Stimulated activated naive CD8-positive, alpha-beta T cell treated with anti-CD3 and anti-CD28 coated beads, Interleukin-15, Interleukin-2, amounts not matched to agents 100 ng/mL and 50 ng/mL, for 24 hours (primary cell): ENCODE measurements around the gene PIBF1.
"Not testable (repeated sequence)": the region's sequence is repeated elsewhere in the genome, so short reads cannot be mapped to it uniquely, and the experiment has no call there.

Experiments used
- H3K27ac Mint-ChIP-seq: one replicate; pipeline ENCODE4 v1.8.0; 2021; ENCODE audit warnings: mild to moderate bottlenecking, mixed read lengths
- H3K27me3 Mint-ChIP-seq: one replicate; pipeline ENCODE4 v1.8.0; 2021; ENCODE audit warnings: mixed read lengths
- H3K36me3 Mint-ChIP-seq: one replicate; pipeline ENCODE4 v1.8.0; 2021; ENCODE audit warnings: low read depth, mixed read lengths
- H3K4me1 Mint-ChIP-seq: one replicate; pipeline ENCODE4 v1.8.0; 2021; ENCODE audit warnings: low read depth, mixed read lengths
- H3K4me3 Mint-ChIP-seq: one replicate; pipeline ENCODE4 v1.8.0; 2021; ENCODE audit warnings: mild to moderate bottlenecking, mixed read lengths
- H3K9me3 Mint-ChIP-seq: one replicate; pipeline ENCODE4 v1.8.0; 2021; ENCODE audit warnings: mixed read lengths

Gene PIBF1, protein sequence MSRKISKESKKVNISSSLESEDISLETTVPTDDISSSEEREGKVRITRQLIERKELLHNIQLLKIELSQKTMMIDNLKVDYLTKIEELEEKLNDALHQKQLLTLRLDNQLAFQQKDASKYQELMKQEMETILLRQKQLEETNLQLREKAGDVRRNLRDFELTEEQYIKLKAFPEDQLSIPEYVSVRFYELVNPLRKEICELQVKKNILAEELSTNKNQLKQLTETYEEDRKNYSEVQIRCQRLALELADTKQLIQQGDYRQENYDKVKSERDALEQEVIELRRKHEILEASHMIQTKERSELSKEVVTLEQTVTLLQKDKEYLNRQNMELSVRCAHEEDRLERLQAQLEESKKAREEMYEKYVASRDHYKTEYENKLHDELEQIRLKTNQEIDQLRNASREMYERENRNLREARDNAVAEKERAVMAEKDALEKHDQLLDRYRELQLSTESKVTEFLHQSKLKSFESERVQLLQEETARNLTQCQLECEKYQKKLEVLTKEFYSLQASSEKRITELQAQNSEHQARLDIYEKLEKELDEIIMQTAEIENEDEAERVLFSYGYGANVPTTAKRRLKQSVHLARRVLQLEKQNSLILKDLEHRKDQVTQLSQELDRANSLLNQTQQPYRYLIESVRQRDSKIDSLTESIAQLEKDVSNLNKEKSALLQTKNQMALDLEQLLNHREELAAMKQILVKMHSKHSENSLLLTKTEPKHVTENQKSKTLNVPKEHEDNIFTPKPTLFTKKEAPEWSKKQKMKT

DNA sequence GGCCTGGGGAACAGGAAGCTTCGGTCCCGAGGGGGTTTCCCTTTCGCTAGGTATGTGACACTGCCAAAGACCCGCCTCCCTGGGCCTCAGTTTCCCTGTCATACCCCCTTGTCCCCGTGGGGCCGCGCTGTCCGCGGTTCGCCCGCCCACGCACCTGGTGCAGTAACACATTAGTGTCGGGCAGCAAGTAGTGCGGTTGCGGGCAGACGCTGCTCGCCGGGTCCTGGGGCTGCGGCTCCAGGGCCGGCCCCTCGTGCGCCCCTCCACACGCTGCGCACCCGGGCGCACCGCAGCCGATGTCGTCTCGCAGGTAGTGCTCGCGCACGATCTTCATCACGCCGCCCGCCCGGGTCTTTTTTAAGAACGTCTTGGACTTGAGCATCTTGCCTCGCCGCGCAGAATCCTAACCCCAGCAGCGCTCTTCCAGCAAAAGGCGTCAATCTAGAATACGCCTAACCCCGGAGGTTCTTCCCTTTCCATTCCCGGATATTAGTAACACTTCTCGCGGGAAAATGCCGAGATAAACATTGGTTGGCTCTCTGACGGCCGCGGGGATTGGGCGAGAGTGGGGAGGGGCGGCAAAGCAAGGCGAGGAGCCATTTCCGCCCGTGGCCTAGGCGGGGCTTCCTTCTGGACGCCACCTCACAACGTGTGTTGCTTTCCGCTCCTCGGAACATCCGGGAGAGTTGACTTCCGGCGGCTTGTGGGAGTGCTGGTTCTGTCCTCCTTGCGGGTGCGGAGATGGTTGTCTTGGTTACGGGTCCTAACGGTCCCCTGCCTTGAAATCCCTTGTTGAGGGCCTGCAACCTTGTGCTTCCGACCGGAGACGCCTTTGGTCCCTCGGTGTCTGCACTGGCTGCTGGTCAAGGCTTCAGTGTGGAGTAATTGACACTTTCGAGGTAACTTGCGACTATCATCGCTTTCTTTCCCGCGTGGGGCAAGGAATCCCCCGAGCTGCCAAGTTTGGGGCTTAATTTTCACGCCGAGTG, at the start of gene PIBF1, which contains the start of gene DIS3:
TSS of gene PIBF1 (plus strand) at position 683 of the 989 bp plus-strand sequence. CDS start 1,337 bp downstream, outside the sequence.
TSS of gene DIS3 (minus strand) at position 450 of the 989 bp plus-strand sequence. CDS start at position 382, 68 bp downstream.
- no peaks in the 10 kb centered on the region for H3K27me3 Mint-ChIP-seq
- peaks cover 52% of the 10 kb centered on the region for H3K36me3 Mint-ChIP-seq
- peaks cover 62% of the 10 kb centered on the region for H3K4me1 Mint-ChIP-seq
- H3K27ac Mint-ChIP-seq = peak within 1 kb of the TSS; percentile 99
- no peaks in the 10 kb centered on the region for H3K9me3 Mint-ChIP-seq
- H3K4me3 Mint-ChIP-seq = peak within 1 kb of the TSS; percentile 98

DNA sequence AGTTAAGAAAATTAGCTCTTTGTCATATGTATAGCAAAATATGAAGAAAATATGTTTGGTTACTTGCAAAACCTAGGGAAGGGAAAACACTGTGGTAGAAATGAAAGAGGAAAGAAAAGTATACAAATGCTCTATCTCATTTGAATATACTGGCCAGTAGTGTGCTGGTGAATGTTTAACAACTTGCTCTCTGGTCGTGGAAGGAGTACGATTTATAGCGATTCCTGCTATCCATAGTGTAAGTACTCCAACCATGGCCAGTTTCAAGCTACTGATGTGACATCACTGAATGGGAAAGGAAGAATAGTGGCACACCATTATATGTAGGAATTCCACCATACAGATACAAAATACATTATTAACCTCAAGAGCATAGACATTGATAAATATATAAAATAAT, 44.9 kb upstream of the PIBF1 start:
- peaks cover 68% of the 10 kb centered on the region for H3K36me3 Mint-ChIP-seq
- H3K9me3 Mint-ChIP-seq = peaks cover 5% of the 10 kb centered on the region
- H3K4me1 Mint-ChIP-seq = no peaks in the 10 kb centered on the region
- H3K27me3 Mint-ChIP-seq = no peaks in the 10 kb centered on the region
- no peak overlapping the region for H3K4me3 Mint-ChIP-seq
- H3K27ac Mint-ChIP-seq = no peak overlapping the region

DNA sequence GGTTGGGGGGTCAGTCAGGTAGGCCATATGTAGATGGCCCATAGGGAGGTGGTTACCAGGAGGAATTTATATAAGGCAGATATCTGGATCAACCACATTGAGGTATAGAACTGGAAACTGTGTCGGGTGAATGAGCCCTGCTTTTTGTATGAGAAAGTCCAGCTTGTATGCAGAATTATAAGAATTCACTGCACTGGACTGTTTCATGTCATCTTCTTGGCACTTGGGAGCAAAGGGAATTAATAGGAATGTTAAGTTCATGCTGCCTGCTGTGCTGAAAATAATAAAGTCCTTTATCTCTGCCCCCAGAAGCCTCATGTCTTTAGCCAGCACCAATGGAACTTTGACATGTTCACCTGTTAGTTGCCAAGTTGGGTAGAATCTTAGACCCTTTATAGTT, 41.9 kb upstream of the PIBF1 start:
- no peak overlapping the region for H3K27ac Mint-ChIP-seq
- H3K4me1 Mint-ChIP-seq = no peaks in the 10 kb centered on the region
- H3K9me3 Mint-ChIP-seq = no peaks in the 10 kb centered on the region
- no peak overlapping the region for H3K4me3 Mint-ChIP-seq
- no peaks in the 10 kb centered on the region for H3K27me3 Mint-ChIP-seq
- peaks cover 65% of the 10 kb centered on the region for H3K36me3 Mint-ChIP-seq

DNA sequence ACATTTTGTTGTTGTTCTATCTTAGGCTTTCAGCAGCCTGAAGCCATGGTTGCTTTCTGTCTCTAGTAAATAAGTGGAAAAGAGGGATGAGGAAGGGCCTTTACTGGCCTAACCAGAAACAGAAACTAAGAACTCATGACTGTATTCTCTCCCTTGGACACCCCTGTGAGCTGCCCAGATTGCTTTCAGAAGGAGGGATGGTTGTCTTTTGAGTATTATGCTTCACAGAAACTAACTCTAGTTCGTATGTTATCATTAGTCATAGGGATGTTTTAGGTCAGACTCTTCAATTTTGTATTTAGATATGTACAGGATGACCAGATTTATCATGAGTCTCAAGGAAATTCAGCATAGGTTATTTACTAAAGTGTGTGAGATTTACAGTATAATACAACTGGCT, 36.7 kb upstream of the PIBF1 start:
- H3K4me3 Mint-ChIP-seq = no peak overlapping the region
- H3K9me3 Mint-ChIP-seq = no peaks in the 10 kb centered on the region
- peaks cover 7% of the 10 kb centered on the region for H3K4me1 Mint-ChIP-seq
- peak overlapping the region; percentile 34 for H3K27ac Mint-ChIP-seq
- no peaks in the 10 kb centered on the region for H3K27me3 Mint-ChIP-seq
- peaks cover 63% of the 10 kb centered on the region for H3K36me3 Mint-ChIP-seq

DNA sequence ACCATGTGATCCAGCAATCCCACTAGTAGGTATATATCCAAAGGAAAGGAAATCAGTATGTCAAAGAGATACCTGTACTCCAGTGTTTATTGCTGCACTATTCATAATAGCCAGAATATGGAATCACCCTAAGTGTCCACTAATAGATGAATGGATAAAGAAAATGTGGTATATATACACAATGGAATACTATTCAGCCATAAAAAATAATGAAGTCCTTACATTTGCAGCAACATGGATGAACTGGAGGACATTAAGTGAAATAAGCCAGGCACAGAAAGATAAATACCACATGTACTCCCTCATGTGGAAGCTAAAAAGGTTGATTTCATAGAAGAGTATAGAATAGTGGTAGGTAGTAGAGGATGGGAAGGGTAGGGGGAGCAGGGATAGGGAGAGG, 30.7 kb upstream of the PIBF1 start:
- Mint-ChIP-seq H3K4me3 (no peak overlapping the region), H3K27me3 (no peaks in the 10 kb centered on the region), H3K36me3 (peaks cover 86% of the 10 kb centered on the region), H3K27ac (no peak overlapping the region), H3K4me1 (peaks cover 3% of the 10 kb centered on the region), H3K9me3 (no peaks in the 10 kb centered on the region)

DNA sequence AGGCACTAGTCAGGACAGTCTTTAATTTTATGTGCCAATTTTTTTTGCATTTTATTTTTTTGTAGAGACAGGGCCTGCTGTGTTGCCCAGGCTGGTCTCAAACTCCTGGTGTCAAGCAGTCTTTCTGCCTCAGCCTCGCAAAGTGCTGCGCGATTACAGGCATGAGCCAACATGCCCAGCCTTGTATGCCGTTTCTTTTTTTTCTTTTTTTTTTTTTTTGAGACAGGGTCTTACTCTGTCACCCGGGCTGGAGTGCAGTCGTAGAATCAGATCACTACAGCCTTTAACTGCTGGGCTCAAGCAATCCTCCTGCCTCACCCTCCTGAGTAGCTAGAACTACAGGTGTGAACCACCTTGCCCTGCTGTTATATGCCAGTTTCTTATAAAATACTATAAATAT, 27.8 kb upstream of the PIBF1 start:
- Mint-ChIP-seq H3K4me1 (no peaks in the 10 kb centered on the region), H3K9me3 (no peaks in the 10 kb centered on the region), H3K27ac (no peak overlapping the region), H3K36me3 (peaks cover 88% of the 10 kb centered on the region), H3K27me3 (no peaks in the 10 kb centered on the region), H3K4me3 (no peak overlapping the region)

DNA sequence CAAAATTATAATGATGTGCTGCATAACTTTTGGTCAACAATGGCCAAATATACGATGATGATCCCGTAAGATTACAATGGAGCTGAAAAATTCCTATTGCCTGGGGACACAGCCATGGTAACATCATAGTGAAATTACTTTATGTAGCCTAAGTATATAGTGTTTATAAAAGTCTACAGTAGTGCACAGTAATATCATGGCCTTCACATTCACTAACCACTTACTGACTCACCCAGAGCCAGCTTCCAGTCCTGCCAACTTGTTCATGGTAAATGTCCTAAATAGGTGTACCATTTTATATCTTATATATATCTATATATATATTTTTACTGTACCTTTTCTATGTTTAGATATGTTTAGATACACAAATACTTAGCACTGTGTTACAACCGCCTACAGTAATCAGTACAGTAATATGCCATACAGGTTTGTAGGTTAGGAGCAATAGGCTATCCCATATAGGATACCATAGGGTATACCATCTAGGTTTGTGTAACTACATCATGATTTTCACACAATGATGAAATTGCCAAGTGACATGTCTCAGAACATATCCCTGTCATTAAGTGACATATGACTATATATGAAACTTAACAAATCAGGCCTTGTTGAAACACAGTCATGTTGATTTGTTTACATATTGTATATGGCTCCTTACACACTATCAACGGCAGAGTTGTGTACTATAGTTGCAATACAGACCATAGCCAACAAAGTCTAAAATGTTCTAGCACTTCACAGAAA, 24.0 kb upstream of the PIBF1 start:
- H3K36me3 Mint-ChIP-seq = peaks cover 86% of the 10 kb centered on the region
- H3K27ac Mint-ChIP-seq = no peak overlapping the region
- H3K27me3 Mint-ChIP-seq = no peaks in the 10 kb centered on the region
- H3K4me1 Mint-ChIP-seq = no peaks in the 10 kb centered on the region
- no peak overlapping the region for H3K4me3 Mint-ChIP-seq
- no peaks in the 10 kb centered on the region for H3K9me3 Mint-ChIP-seq

DNA sequence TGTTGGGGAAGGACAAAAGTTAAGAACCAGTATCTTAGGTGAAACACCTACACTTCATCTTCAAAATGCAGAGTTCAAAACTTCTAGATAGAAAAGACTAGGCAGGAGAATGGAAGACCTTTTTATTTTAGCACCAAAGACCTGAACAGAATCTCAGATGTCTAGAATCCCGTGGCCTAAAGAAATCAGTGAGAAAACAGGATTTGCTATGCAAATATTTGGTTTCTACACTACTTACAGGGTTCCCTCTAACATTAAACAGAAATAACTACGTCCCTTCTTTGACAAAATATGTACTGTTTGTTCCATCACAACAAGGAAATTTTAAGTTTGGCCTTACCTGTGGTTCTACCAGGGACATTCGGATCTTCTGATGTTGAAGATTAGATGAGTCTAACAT, 21.7 kb upstream of the PIBF1 start:
- no peaks in the 10 kb centered on the region for H3K4me1 Mint-ChIP-seq
- no peak overlapping the region for H3K27ac Mint-ChIP-seq
- H3K36me3 Mint-ChIP-seq = peaks cover 87% of the 10 kb centered on the region
- no peaks in the 10 kb centered on the region for H3K9me3 Mint-ChIP-seq
- H3K27me3 Mint-ChIP-seq = no peaks in the 10 kb centered on the region
- no peak overlapping the region for H3K4me3 Mint-ChIP-seq

DNA sequence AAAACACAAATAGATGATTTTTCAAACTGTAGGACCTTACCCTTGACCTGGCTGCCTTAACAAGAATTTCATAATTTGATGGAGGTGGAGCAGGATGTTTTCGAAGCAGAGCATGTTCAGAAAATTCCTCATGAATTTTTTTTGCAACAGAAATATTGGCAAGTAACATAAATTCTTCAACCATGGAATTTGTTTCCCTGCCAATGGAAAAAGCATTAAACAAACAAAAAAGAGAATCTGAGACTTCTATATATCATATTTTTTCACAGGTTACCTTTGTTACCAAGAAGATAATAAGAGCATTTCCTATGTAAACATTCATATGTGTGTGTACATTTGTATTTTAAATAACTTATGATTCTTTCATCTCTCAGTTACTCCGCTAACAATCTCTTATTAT, 18.5 kb upstream of the PIBF1 start:
- no peaks in the 10 kb centered on the region for H3K27me3 Mint-ChIP-seq
- H3K36me3 Mint-ChIP-seq = peaks cover 90% of the 10 kb centered on the region

DNA sequence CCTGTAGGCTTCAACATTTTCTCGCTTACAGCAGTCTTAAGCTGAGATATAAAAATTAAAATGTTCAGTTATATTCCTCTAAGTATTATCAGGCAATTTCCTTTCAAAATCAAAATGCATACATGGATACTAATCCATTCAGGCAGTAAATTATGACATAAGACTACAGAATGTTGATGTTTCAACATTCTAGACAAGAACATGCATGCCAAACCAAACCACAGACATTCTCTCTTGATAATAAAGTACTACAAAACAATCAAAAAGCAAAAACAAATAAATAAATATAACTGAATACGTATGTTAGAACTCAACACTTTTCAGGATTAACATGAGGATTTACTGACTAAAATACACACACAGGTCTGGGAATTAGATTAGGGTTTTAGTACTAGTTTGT, 7.9 kb upstream of the PIBF1 start:
- H3K9me3 Mint-ChIP-seq = no peaks in the 10 kb centered on the region
- peaks cover 81% of the 10 kb centered on the region for H3K36me3 Mint-ChIP-seq
- H3K27ac Mint-ChIP-seq = no peak overlapping the region
- H3K27me3 Mint-ChIP-seq = no peaks in the 10 kb centered on the region
- peaks cover 13% of the 10 kb centered on the region for H3K4me1 Mint-ChIP-seq
- no peak overlapping the region for H3K4me3 Mint-ChIP-seq

More for the DNA sequence above, 18.5 kb upstream of the PIBF1 start:
- H3K4me3 Mint-ChIP-seq = no peak overlapping the region
- H3K27ac Mint-ChIP-seq = no peak overlapping the region
- H3K9me3 Mint-ChIP-seq = no peaks in the 10 kb centered on the region
- H3K4me1 Mint-ChIP-seq = no peaks in the 10 kb centered on the region

DNA sequence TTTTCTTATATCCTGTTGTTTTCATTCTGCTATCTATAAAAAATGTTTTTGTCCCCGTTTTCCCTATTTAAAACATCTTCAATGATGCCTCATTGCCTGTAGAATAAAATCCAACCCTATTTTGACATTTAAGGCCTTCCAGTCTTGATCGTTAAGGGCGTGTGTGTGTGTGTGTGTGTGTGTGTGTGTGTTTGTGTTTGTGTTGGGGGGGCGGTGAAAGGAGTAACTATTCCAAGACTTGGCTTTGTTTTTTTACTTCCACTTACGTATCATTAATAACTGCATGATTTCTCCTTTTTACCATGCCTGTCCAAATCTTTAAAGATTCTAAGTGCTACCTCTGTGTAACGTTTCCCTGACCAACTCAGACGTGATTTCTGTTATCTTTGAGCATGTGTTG, 784 bp downstream of the PIBF1 start:
- Mint-ChIP-seq H3K4me3 (peak overlapping the region; percentile 98), H3K4me1 (peaks cover 58% of the 10 kb centered on the region), H3K27me3 (no peaks in the 10 kb centered on the region), H3K36me3 (peaks cover 42% of the 10 kb centered on the region), H3K9me3 (no peaks in the 10 kb centered on the region), H3K27ac (peak overlapping the region; percentile 99)

DNA sequence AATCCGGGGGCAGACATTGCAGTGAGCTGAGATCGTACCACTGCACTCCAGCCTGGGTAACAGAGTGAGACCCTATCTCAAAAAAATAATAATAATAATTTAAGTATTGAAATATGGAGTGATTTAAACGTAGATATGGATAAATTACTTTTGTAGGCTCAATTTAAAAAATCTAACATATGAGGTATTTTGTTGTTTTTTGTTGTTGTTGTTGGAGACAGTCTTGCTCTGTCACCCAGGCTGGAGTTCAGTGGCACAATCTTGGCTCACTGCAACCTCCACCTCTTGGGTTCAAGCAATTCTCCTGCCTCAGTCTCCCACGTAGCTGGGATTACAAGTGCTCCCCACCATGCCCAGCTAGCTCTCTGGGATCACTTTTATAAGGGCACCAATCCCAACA, 2.7 kb downstream of the PIBF1 start:
- H3K4me1 Mint-ChIP-seq = peaks cover 49% of the 10 kb centered on the region
- not testable (repeated sequence) for H3K4me3 Mint-ChIP-seq, H3K27ac Mint-ChIP-seq, H3K27me3 Mint-ChIP-seq, H3K9me3 Mint-ChIP-seq
- peaks cover 29% of the 10 kb centered on the region for H3K36me3 Mint-ChIP-seq

DNA sequence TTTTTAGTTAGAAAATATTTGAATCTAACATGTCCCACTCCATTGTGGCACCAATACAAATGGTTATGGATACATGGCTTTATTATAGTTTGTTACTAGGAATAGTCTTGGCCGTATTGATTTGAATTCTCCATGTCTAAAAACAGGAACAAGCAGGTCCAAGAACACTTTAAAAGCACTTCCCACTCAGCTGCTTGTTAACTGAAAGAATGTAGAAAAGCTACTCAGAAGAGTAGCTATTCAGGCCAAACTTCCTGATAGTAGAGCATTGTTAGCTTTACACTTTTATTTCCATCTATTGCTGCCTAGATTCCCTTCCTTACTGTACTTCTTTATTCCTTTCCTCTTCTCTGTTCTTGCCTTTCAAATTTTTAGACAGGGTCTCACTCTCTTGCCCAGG, 6.9 kb downstream of the PIBF1 start:
- H3K4me1 Mint-ChIP-seq = peaks cover 27% of the 10 kb centered on the region
- peaks cover 5% of the 10 kb centered on the region for H3K9me3 Mint-ChIP-seq
- H3K27ac Mint-ChIP-seq = no peak overlapping the region
- H3K4me3 Mint-ChIP-seq = no peak overlapping the region
- H3K36me3 Mint-ChIP-seq = peaks cover 44% of the 10 kb centered on the region
- no peaks in the 10 kb centered on the region for H3K27me3 Mint-ChIP-seq

DNA sequence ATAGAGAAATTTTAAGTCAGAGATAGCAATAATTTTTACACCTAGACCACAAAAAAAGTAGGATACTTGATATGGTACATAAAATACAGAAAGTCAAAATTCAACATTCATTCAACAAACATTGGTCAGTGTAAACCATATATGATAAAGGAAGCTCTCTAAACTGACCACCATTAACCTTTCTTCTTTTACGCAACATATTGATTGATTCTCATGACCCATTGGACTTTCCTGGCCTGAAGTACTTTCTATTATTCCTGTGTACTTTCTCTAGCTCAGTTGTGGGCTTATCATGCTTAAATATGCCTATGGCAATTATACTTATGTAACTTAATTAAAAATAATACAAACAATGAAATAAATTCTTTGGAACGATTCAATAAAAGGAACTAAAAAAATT, 10.7 kb downstream of the PIBF1 start:
- Mint-ChIP-seq H3K4me3 (no peak overlapping the region), H3K9me3 (peaks cover 9% of the 10 kb centered on the region), H3K36me3 (peaks cover 60% of the 10 kb centered on the region), H3K27me3 (no peaks in the 10 kb centered on the region), H3K27ac (no peak overlapping the region), H3K4me1 (peaks cover 9% of the 10 kb centered on the region)
